ENCODE data around the gene CSF2. TPM values are rescaled to one million over a fixed set of nuclear protein-coding genes. Genes with fewer than 3 reads are reported as not detected.

Gene CSF2
- total and polyA plus RNA-seq, 2 of the 13 experiments (the other 11 are each of a cell fraction or from before 2014, with no cell fraction given): not detected

- no peak for TF ChIP-seq ZNF563 (CRISPR knock-in tag; IDR thresholded peaks at IDR 0.05)
- TF ChIP-seq ZFP41 (CRISPR knock-in tag; IDR thresholded peaks at IDR 0.05; ENCODE audit: borderline replicate concordance): no peak
- no peak for TF ChIP-seq RBFOX2 (IDR thresholded peaks at IDR 0.05; ENCODE audit: low read depth, low read length)
- no peak for TF ChIP-seq ZNF503 (CRISPR knock-in tag; IDR thresholded peaks at IDR 0.05)
- TF ChIP-seq NFIB (CRISPR knock-in tag; IDR thresholded peaks at IDR 0.05; ENCODE audit: borderline replicate concordance): no peak
- no peak for TF ChIP-seq MLXIP (CRISPR knock-in tag; IDR thresholded peaks at IDR 0.05; ENCODE audit: borderline replicate concordance)
- TF ChIP-seq EED (CRISPR knock-in tag; IDR thresholded peaks at IDR 0.05): no peak
- no peak for TF ChIP-seq ZBTB7B (CRISPR knock-in tag; IDR thresholded peaks at IDR 0.05)
- no peak for TF ChIP-seq ZBTB46 (CRISPR knock-in tag; IDR thresholded peaks at IDR 0.05; ENCODE audit: borderline replicate concordance)
- TF ChIP-seq MXI1 (IDR thresholded peaks at IDR 0.05; ENCODE audit: borderline replicate concordance, low read depth, low read length): no peak
- no peak for TF ChIP-seq ZNF496 (CRISPR knock-in tag; IDR thresholded peaks at IDR 0.05; ENCODE audit: insufficient replicate concordance)
- peak; percentile 45; the same call in 1 of the 2 replicates for TF ChIP-seq CBFB (CRISPR knock-in tag; IDR thresholded peaks at IDR 0.05)
- no peak for TF ChIP-seq MAFK (conservative IDR thresholded peaks at IDR 0.05 in 1 of 2, IDR thresholded peaks at IDR 0.05 in 1 of 2; ENCODE audit: low read length in 2 of 2)
- TF ChIP-seq ZSCAN22 (CRISPR knock-in tag; IDR thresholded peaks at IDR 0.05): no peak
- TF ChIP-seq MZF1 (CRISPR knock-in tag; IDR thresholded peaks at IDR 0.05; ENCODE audit: borderline replicate concordance): no peak
- TF ChIP-seq BRF2 (CRISPR knock-in tag; IDR thresholded peaks at IDR 0.05): no peak
- no peak for TF ChIP-seq ZNF615 (CRISPR knock-in tag; IDR thresholded peaks at IDR 0.05; ENCODE audit: borderline replicate concordance)
- no peak for TF ChIP-seq ZSCAN9 (CRISPR knock-in tag; IDR thresholded peaks at IDR 0.05; ENCODE audit: borderline replicate concordance)
- no peak for TF ChIP-seq SETDB1 (CRISPR knock-in tag; IDR thresholded peaks at IDR 0.05; ENCODE audit: borderline replicate concordance)
- peak; percentile 52; the same call in 1 of the 2 replicates for TF ChIP-seq SP5 (CRISPR knock-in tag; IDR thresholded peaks at IDR 0.05; ENCODE audit: borderline replicate concordance, low read depth)
- TF ChIP-seq HNF4A (CRISPR knock-in tag; IDR thresholded peaks at IDR 0.05): peak; percentile 31; the same call in 1 of the 2 replicates
- TF ChIP-seq NR2F2 (IDR thresholded peaks at IDR 0.05; ENCODE audit: borderline replicate concordance, low read depth): peak; percentile 31; the same call in 1 of the 2 replicates
- TF ChIP-seq GATA4 (IDR thresholded peaks at IDR 0.05; ENCODE audit: borderline replicate concordance, low read depth): no peak
Observed at GRCh38 chr5:132073231-132074013, at the start of gene CSF2 (continued).
